SW480 (cell line): ENCODE measurements around the gene NPHP3.
"Not testable (repeated sequence)": the region's sequence is repeated elsewhere in the genome, so short reads cannot be mapped to it uniquely, and the experiment has no call there.

ENCODE experiments used
- DNase-seq: peaks from one replicate; pipeline ENCODE4 v3.0.0-alpha.2; 2016; ENCODE audit warnings: low spot score

The NPHP3 gene

DNA sequence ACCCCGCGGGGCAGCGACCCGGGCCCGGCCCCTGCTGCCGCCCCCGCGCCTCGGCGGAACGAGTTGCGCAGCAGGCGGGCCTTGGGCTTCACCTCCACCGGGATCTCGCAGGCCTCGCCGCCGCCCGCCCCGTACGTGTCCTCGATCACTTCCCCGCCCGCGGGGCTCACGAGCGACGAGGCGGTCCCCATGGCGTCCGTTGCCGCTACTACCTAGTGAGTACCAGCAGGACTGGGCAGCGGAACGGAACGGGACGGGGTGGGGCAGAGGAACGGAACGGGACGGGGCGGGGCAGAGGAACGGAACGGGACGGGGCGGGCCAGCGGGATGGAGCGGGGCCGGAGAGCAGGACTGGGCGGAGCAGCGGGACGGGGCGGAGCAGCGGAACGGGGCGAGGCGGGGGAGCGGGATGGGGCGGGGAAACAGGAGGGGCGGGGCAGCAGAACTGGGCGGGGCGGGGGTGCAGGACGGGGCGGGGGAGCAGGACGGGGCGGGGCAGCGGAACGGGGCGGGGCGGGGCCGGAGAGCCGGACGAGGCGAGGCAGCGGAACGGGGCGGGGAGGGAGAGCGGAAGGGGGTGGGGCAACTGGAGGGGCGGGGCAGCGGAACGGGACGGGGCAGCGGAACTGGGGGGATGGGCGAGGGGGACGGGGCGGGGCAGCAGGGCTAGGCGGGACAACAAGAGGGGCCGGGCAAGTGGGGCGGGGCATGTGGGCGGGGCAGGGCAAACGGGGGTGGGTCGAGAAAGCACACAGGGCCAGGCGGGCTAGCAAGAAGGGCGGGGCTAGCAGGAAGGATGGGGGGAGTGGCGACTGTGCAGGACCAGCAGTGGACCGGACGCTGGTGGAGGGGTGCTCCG lies at the start of gene NPHP3:
TSS of gene NPHP3 (minus strand) at position 245 of the 859 bp plus-strand sequence. CDS start at position 191, 54 bp downstream.
- peak; percentile 95 for DNase-seq

GRCh38 chr3:132758740-132759139 lies 36.5 kb upstream of the NPHP3 start:
- no peak for DNase-seq

GRCh38 chr3:132756108-132756650 lies 34.0 kb upstream of the NPHP3 start:
- DNase-seq = no peak

DNA sequence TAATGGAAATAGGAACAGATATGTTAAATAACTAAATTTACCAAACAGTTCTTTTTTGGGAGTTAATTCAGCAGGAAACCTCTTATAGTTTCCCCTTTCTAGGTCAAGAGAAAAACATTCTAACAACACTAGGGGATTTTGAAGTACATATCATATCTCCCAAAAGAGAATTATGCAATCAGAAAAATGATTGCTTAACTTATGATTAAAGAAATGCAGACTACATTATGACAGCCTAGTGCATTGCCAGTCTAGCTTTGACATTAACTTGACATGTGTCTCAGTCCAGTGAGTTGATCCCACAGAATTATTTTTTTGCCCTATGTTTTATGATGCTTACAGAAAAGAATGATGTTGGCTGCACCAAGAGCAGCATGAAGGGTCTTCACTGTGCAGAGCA lies 31.7 kb upstream of the NPHP3 start:
- DNase-seq = no peak

GRCh38 chr3:132749786-132750185 lies 27.6 kb upstream of the NPHP3 start:
- DNase-seq = no peak

- not testable (repeated sequence) for DNase-seq
Measured at GRCh38 chr3:132746720-132747119, 24.5 kb upstream of the NPHP3 start.

- no peak for DNase-seq
Measured at GRCh38 chr3:132738314-132738713, 16.1 kb upstream of the NPHP3 start.

DNA sequence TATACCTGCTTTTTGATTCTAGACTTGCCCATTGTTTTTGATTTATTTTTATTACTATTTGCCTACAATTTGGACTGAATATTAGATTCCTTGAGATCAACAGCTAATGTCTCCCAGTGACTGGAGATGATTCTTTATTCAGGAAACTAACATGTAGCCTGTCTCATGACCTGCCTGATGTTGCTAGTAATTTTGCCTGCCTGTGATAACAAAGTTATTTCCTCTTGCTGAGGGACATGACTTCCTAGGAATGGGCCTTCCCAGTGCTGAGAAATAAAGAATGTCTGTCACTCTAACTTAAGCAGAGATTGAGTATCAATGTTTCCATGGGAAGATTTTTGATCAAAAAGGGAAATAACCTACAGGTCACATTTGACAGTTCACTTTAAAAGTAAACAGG lies 13.4 kb upstream of the NPHP3 start:
- DNase-seq = no peak

- peak; percentile 58 for DNase-seq
Measured at GRCh38 chr3:132730891-132731580, 8.8 kb upstream of the NPHP3 start.

GRCh38 chr3:132726341-132726823 lies 4.2 kb upstream of the NPHP3 start:
- DNase-seq = peak; percentile 55

DNA sequence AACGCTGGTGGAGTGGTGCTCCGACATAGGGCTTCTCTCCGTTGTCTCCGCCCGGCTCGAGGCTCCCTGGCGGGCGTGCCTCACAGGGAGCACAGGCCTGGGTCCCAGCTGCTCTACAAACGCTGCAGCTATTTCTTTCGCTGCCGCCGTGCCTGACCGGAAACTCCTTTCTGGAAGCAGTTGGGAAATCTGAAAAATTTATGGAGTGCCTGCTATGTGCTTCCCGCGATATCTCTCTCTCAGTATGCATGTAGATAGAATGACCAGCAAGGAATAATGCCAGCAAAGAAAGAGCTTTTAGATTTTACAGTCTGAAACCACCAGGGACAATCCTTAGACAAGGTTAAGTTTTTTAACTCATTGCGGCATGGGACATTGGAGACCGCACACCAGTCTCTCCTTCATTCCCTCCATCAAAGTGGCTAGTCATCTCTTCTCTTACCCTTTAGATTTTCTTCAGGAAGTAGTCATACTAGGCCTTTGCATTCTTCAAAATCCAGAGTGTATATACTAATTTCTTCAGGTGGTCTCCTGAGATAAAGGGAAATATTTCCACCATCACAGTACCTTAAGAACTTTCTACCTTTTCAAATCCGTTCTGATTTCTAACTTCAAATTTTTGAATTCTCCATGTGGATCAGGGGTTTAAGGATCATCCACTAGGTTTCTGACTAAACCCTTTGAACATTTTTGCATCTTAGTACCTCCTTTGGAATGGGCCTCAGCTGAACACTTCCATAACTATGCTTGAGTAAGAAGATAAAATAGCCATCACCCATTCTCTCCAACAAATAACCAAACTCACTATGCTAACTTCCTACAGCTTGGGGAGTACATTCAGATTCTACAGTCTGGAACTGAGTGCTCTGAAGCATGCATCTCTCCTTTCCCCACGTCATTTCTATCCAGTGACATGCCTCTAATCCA lies 1.1 kb upstream of the NPHP3 start:
- no peak for DNase-seq

- peak; percentile 71 for DNase-seq
Measured at GRCh38 chr3:132721479-132722164, 587 bp downstream of the NPHP3 start.

- no peak for DNase-seq
Measured at GRCh38 chr3:132720228-132720627, 2.0 kb downstream of the NPHP3 start.

GRCh38 chr3:132716372-132716771 lies 5.8 kb downstream of the NPHP3 start:
- DNase-seq = no peak

- DNase-seq = no peak
Measured at GRCh38 chr3:132713977-132714727, 8.1 kb downstream of the NPHP3 start.

GRCh38 chr3:132710311-132710710 lies 11.9 kb downstream of the NPHP3 start:
- DNase-seq = no peak

GRCh38 chr3:132709761-132710160 lies 12.4 kb downstream of the NPHP3 start:
- DNase-seq = no peak

DNA sequence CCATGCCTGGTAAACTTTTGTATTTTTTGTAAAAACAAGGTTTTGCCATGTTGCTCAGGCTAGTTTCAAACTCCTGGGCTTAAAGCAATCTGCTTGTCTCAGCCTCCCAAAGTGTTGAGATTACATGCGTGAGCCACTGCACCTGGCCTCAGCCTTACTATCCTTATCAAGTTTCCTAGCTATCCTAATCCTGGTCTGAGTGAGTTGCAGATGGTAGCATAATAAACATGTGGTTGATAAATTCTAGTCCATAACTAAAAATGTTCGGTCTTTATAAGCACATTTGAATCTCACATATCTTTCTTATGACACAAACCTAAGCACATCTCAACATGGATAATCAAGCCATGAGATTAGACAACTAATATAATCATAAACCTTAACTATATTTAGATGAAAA lies 18.5 kb downstream of the NPHP3 start:
- no peak for DNase-seq

- DNase-seq = no peak
Measured at GRCh38 chr3:132695422-132695821, 26.8 kb downstream of the NPHP3 start.

- DNase-seq = no peak
Measured at GRCh38 chr3:132694991-132695390, 27.2 kb downstream of the NPHP3 start.
